HG02938 (cell line): ENCODE data around the gene SIPA1.
"Not testable (repeated sequence)": the region's sequence is repeated elsewhere in the genome, so short reads cannot be mapped to it uniquely, and the experiment has no call there.

Source experiments
- ATAC-seq: cut with Tn5 transposase; IDR thresholded peaks from one replicate; pipeline ENCODE4 v1.9.1; 2021; ENCODE audit warnings: mild to moderate bottlenecking, moderate library complexity; ENCODE audit not compliant: unreplicated experiment

SIPA1 gene

GRCh38 chr11:65657426-65657825 is 19.5 kb downstream of the SIPA1 start:
- no peak for ATAC-seq

GRCh38 chr11:65658174-65659021 is 20.5 kb downstream of the SIPA1 start:
- ATAC-seq, result no peak

- no peak for ATAC-seq
Observed at GRCh38 chr11:65660038-65660437, 22.1 kb downstream of the SIPA1 start.

- not testable (repeated sequence) for ATAC-seq
Observed at GRCh38 chr11:65660908-65661307, 23.0 kb downstream of the SIPA1 start.

- no peak for ATAC-seq
Observed at GRCh38 chr11:65661599-65662246, 23.8 kb downstream of the SIPA1 start.

GRCh38 chr11:65662247-65662798 is 24.4 kb downstream of the SIPA1 start:
- peak; percentile 11 for ATAC-seq

- ATAC-seq, result peak; percentile 73
Observed at GRCh38 chr11:65662799-65663638, 25.1 kb downstream of the SIPA1 start, which contains the start of gene RELA. Gene RELA, minus strand, starts transcription at chr11:65662916. Its CDS starts 84 bp downstream, at chr11:65662832.

- ATAC-seq, result no peak
Observed at GRCh38 chr11:65663639-65664200, 25.8 kb downstream of the SIPA1 start.

- no peak for ATAC-seq
Observed at GRCh38 chr11:65672180-65672860, 34.4 kb downstream of the SIPA1 start.

- no peak for ATAC-seq
Observed at GRCh38 chr11:65672982-65673381, 35.1 kb downstream of the SIPA1 start.

- ATAC-seq, result no peak
Observed at GRCh38 chr11:65680192-65680743, 42.4 kb downstream of the SIPA1 start.

- ATAC-seq, result not testable (repeated sequence)
Observed at GRCh38 chr11:65683480-65683879, 45.6 kb downstream of the SIPA1 start.

- ATAC-seq, result no peak
Observed at GRCh38 chr11:65685981-65686380, 48.1 kb downstream of the SIPA1 start.

- not testable (repeated sequence) for ATAC-seq
Observed at GRCh38 chr11:65691847-65692246, 53.9 kb downstream of the SIPA1 start.

- no peak for ATAC-seq
Observed at GRCh38 chr11:65692367-65692766, 54.5 kb downstream of the SIPA1 start.

- no peak for ATAC-seq
Observed at GRCh38 chr11:65695459-65696241, 57.7 kb downstream of the SIPA1 start.

GRCh38 chr11:65696802-65697552 is 59.1 kb downstream of the SIPA1 start:
- ATAC-seq, result no peak

GRCh38 chr11:65698205-65698604 is 60.3 kb downstream of the SIPA1 start:
- no peak for ATAC-seq
